ENCODE results near the gene HSPB1. TPM values are rescaled to one million over a fixed set of nuclear protein-coding genes. Genes with fewer than 3 reads are reported as not detected.

HSPB1 gene
- total RNA-seq, 1 experiment from 2014 or later: 422 TPM

DNA sequence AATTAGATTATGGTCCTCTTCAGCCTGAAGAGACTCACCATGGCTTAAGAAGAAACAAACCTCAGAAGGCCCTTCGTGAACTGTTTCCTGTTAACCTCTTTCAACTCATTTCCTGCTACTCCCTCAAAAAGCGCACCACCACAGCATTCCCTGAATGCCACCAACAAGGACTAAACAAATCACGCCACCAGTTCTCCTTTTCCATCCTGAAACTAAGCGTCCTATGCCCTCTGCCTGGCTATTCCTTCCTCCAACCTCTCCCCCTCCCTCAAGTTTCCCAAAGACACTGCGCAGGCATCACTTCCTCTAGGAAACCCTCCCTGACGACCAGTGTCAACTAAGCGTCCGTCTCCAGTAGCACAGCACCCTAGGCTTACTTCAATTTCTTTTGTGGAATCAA lies 44.3 kb downstream of the HSPB1 start:
- peaks cover 2% of the 10 kb centered on the region; the same call in 1 of the 2 replicates for H3K4me1 ChIP-seq (ENCODE audit: control insufficient read depth, insufficient read depth, low read length)
- H3K36me3 ChIP-seq (ENCODE audit: control insufficient read depth, insufficient read depth, low read length): peaks cover 16% of the 10 kb centered on the region
- no peak for DNase-seq (ENCODE audit: low read depth, low spot score)
- in situ Hi-C loops (cut with HindIII; ENCODE audit: low pct_unique_long_range_greater_than_20kb, low sequenced_read_pairs) (no loop called here), intact Hi-C loops (cut with micrococcal nuclease; ENCODE audit: unreplicated experiment) (no loop called here)
- no peaks in the 10 kb centered on the region for H3K27me3 ChIP-seq (ENCODE audit: control insufficient read depth, insufficient read depth, low read length)
- no peak overlapping the region for H3K4me3 ChIP-seq (ENCODE audit: low read depth in 2 of 2, low read length in 2 of 2)
- ATAC-seq: no peak
- no peaks in the 10 kb centered on the region for H3K9me3 ChIP-seq (ENCODE audit: control insufficient read depth, insufficient read depth, low read depth, low read length)
- CTCF ChIA-PET: no interaction called here
- H3K27ac ChIP-seq (ENCODE audit: low read length): no peak overlapping the region
- TF ChIP-seq, protein P1, sequence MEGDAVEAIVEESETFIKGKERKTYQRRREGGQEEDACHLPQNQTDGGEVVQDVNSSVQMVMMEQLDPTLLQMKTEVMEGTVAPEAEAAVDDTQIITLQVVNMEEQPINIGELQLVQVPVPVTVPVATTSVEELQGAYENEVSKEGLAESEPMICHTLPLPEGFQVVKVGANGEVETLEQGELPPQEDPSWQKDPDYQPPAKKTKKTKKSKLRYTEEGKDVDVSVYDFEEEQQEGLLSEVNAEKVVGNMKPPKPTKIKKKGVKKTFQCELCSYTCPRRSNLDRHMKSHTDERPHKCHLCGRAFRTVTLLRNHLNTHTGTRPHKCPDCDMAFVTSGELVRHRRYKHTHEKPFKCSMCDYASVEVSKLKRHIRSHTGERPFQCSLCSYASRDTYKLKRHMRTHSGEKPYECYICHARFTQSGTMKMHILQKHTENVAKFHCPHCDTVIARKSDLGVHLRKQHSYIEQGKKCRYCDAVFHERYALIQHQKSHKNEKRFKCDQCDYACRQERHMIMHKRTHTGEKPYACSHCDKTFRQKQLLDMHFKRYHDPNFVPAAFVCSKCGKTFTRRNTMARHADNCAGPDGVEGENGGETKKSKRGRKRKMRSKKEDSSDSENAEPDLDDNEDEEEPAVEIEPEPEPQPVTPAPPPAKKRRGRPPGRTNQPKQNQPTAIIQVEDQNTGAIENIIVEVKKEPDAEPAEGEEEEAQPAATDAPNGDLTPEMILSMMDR (IDR thresholded peaks at IDR 0.05): no peak
- no peak for TF ChIP-seq POLR2AphosphoS5 (IDR thresholded peaks at IDR 0.05; ENCODE audit: low read depth, low read length)
- TF ChIP-seq, protein P2, sequence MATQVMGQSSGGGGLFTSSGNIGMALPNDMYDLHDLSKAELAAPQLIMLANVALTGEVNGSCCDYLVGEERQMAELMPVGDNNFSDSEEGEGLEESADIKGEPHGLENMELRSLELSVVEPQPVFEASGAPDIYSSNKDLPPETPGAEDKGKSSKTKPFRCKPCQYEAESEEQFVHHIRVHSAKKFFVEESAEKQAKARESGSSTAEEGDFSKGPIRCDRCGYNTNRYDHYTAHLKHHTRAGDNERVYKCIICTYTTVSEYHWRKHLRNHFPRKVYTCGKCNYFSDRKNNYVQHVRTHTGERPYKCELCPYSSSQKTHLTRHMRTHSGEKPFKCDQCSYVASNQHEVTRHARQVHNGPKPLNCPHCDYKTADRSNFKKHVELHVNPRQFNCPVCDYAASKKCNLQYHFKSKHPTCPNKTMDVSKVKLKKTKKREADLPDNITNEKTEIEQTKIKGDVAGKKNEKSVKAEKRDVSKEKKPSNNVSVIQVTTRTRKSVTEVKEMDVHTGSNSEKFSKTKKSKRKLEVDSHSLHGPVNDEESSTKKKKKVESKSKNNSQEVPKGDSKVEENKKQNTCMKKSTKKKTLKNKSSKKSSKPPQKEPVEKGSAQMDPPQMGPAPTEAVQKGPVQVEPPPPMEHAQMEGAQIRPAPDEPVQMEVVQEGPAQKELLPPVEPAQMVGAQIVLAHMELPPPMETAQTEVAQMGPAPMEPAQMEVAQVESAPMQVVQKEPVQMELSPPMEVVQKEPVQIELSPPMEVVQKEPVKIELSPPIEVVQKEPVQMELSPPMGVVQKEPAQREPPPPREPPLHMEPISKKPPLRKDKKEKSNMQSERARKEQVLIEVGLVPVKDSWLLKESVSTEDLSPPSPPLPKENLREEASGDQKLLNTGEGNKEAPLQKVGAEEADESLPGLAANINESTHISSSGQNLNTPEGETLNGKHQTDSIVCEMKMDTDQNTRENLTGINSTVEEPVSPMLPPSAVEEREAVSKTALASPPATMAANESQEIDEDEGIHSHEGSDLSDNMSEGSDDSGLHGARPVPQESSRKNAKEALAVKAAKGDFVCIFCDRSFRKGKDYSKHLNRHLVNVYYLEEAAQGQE (IDR thresholded peaks at IDR 0.05; ENCODE audit: insufficient read depth in 1 of 2, low read depth in 2 of 2, low read length in 1 of 2): no peak
- TF ChIP-seq TCF7L2 (IDR thresholded peaks at IDR 0.05; ENCODE audit: low read depth, low read length): no peak
- TF ChIP-seq SIN3A (IDR thresholded peaks at IDR 0.05; ENCODE audit: borderline replicate concordance, insufficient read depth, low read depth, low read length): no peak
- no TSS peak for BruUV-seq (replicated peaks)
- POLR2A ChIA-PET: no interaction called here

DNA sequence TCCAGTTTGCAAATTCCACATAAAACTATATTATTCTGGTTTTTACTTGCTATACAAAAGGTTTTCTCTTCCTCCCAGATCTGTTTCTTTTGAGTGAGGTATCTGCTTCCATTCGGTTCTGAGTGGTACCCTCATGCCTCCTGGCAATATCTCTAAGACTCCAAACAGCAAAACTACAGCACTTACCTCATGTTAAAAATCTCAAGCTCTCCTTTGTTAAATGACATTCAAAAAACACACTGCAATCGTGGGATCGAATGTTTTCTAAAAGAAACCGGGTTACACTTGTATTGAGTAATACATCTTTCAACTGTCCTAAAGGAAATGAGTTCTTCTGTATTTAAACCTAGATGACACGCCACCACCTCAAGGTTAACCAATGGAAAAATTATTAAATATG lies 45.2 kb downstream of the HSPB1 start:
- no peak overlapping the region for H3K4me3 ChIP-seq (ENCODE audit: low read depth in 2 of 2, low read length in 2 of 2)
- peaks cover 16% of the 10 kb centered on the region for H3K36me3 ChIP-seq (ENCODE audit: control insufficient read depth, insufficient read depth, low read length)
- H3K4me1 ChIP-seq (ENCODE audit: control insufficient read depth, insufficient read depth, low read length): no peaks in the 10 kb centered on the region
- no peak for ATAC-seq
- H3K27me3 ChIP-seq (ENCODE audit: control insufficient read depth, insufficient read depth, low read length): no peaks in the 10 kb centered on the region
- H3K27ac ChIP-seq (ENCODE audit: low read length): no peak overlapping the region
- in situ Hi-C loops (cut with HindIII; ENCODE audit: low pct_unique_long_range_greater_than_20kb, low sequenced_read_pairs) (no loop called here), intact Hi-C loops (cut with micrococcal nuclease; ENCODE audit: unreplicated experiment) (no loop called here)
- ChIA-PET POLR2A (no interaction called here), CTCF (no interaction called here)
- TF ChIP-seq, protein P2 (IDR thresholded peaks at IDR 0.05; ENCODE audit: insufficient read depth in 1 of 2, low read depth in 2 of 2, low read length in 1 of 2): no peak
- TF ChIP-seq SIN3A (IDR thresholded peaks at IDR 0.05; ENCODE audit: borderline replicate concordance, insufficient read depth, low read depth, low read length): no peak
- TF ChIP-seq, protein P1 (IDR thresholded peaks at IDR 0.05): no peak
- no peak for TF ChIP-seq POLR2AphosphoS5 (IDR thresholded peaks at IDR 0.05; ENCODE audit: low read depth, low read length)
- no peak for TF ChIP-seq TCF7L2 (IDR thresholded peaks at IDR 0.05; ENCODE audit: low read depth, low read length)
- no peaks in the 10 kb centered on the region for H3K9me3 ChIP-seq (ENCODE audit: control insufficient read depth, insufficient read depth, low read depth, low read length)
- no peak for DNase-seq (ENCODE audit: low read depth, low spot score)
- TSS peak; percentile 16 for BruUV-seq (replicated peaks)

All from Panc1 (cell line).